ENCODE data around the gene BAIAP2L2.
"Not testable (repeated sequence)": the region's sequence is repeated elsewhere in the genome, so short reads cannot be mapped to it uniquely, and the experiment has no call there.

The BAIAP2L2 gene

DNA sequence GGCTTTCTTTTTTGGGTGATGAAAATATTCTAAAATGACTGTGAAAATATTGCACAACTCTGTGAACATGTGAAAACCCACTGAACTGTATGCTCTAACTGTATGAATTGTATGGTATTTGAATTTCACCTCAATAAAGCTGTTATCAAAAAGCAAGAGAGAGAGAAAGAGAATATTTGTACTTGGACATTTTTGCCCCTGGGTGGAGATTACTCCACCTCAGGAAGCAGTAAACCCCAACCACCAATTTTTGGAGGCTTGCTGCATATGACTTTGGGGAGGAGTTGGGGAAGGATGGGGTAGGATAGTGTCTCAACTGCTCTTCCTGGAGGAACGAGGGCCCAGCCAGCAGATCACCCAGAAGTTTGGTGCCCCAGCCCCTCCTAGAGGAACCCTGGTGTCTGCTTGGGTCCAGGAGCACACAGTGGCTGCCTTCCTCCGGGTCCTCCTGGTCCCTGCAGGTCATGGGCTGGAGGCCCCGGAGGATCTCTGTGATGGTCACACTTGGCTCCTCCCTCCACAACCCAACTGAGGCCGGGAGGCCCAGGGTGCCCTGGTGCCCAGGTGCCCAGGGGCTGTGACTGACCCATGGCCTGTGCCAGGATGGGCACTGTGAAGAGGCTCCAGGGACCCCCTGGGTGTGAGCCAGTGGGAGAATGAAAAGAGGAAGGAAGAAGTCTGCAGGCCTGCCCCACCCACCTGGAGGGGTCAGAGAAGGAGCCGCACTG lies 68.6 kb downstream of the BAIAP2L2 start:
- H3K4me3 ChIP-seq (ENCODE audit: low read depth, low read length), result no peak overlapping the region

DNA sequence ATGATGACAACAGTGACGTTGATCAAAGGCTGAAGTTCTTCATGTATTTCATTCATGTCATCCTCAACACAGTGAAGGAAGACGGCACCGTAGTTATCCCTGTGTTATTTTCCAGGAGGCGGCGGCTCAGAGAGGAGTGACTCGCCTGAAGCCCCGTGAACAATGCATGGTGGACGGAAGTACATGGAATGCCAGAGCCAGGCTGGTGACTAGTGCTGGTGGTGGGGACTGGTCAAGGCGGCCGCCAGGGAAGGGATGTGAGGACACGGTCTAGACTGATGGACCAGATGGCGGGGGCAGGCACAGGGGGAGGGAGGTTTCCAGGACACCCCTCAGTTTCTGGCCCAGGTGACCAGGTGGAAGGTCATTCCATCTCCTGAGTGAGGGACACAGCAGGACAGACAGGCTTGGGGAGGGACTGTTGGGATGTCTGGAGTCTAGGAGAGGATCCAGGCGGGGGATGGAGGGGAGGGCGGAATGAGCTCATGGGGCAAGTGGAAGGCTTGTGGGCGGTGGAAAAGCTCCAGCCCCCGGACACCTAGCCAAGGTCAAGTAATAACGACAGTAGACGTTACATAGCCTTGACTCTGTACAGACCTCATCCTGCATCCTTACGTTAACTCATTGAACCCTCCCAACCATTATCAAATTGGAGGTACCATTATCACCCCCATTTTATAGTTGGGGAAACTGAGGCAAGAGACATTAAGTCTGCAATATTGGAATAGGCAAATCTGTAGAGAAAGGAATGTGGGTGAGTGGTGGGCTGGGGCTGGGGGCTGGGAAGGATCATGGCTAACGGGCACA lies 69.3 kb downstream of the BAIAP2L2 start:
- H3K4me3 ChIP-seq (ENCODE audit: low read depth, low read length), result no peak overlapping the region

DNA sequence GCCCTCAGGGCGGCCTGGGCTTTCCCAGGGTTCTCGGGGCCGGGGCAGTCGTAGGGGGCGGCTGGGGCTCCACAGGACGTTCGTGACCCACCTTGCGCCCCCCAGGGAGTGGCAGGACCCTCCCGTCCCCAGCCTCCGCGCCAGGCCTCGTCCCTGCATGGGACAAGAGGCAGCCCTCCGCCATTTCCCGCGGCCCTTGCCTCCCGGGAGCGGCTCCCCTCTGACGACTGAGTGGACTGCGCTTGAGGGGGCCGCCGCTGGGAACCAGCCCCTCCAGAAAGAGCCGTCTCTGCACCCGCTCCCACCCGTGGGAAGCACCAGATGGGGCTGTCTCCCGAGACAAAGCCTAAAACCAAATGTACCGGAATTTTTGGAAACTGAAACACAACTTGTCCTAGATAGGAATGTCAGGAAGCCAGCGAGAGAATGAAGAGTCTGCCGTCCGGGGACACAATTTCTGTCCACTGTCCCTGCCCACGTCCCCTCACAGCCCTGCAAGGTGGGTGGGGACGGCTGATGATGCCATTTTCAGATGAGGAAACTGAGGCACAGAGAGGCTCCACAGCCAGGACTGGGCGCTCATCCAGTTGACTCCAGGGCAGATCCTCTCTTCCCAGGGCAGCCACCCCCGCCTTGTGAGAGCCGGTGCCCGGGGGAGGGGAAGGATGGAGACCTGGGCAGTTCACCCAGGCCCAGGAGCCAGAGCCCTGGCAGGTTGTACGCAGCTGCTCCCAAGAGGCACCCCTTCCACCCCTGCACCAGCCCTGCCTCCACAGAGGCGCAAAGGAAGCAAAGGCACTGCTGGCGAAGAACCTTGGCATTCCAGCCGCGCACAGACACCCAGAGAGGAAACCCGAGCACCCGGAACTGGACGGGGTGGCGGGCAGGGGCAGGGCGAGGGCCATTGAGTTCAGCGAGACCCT lies 71.3 kb downstream of the BAIAP2L2 start:
- H3K4me3 ChIP-seq (ENCODE audit: low read depth, low read length), result no peak overlapping the region

DNA sequence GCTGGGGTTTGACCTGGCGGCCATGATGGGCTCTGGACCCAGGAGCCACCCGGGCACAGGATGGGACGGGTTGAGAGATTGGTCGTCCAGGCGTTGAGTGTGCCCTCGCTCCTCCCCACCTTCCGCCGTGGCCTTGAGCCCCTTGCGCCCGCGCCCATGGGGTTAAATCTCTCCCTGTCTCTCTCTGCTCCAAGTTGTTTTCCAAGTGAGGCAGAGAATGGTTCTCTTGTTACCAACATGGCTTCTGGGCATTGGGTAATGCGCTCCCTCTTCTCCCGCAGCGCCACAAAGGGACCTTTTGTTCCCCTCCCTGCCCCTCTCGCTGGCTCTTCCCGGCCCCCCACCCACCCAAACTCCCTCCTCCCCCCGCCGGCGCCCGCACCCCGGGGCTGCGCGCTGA lies 72.1 kb downstream of the BAIAP2L2 start:
- no peak overlapping the region for H3K4me3 ChIP-seq (ENCODE audit: low read depth, low read length)

DNA sequence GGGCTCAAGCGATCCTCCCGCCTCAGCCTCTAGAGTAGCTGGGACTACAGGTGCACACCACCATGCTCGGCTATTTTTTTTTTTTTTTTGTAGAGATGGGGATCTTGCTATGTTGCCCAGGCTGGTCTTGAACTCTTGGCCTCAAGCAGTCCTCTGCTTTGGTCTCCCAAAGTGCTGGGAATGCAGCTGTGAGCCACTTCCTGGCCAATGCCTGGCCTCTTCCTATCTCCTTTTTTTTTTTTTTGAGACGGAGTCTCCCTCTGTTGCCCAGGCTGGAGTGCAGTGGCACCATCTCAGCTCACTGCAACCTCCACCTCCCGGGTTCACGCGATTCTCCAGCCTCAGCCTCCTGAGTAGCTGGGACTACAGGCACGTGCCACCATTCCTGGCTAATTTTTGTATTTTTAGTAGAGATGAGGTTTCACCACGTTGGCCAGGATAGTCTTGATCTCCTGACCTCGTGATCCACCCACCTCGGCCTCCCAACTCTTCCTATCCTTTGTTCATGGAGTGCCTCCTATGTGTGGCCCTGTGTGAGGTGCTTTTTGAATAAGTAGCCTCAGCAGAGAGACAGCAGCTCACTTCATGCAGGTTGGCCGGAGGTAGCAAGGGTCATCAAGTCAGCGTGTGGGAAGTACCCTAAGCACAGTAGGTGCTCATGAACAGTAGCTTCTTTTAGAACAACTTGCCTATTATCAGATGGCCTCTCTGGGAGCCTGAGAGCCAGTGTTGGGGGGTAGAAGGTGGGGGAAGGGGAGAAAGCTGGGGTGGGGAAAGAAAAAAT lies 72.9 kb downstream of the BAIAP2L2 start:
- not testable (repeated sequence) for H3K4me3 ChIP-seq (ENCODE audit: low read depth, low read length)

DNA sequence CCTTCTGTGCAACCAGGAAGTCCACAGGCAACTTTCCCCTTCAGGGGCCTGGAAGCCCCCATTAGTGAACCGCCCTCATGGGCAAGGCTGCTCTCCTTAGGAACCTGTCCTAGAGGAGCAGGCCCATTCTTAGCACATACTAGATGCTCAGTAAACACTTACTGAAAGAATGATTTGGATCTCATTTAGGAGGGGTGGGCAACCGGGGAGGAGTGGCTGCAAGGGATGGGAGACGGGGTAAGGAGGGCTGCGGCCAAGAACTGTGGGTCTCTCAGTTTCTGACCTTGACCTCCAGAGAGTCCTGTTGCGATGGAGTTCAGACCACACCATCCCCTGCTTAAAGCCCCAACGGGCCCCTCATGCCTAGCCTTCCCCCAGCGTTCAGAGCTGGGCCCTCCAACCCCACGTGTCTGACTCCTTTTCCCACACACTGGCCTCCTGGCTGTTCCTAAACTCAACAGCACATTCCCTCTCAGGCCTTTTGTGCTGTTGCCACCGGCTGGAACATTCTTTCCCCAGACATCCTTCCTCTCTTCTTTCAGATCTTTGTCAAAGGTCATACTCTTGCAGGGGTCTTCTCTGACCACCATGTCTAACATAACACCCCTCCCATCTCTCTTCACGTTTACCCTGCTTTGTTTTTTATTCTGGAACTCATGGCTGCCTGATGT lies 74.0 kb downstream of the BAIAP2L2 start:
- H3K4me3 ChIP-seq (ENCODE audit: low read depth, low read length), result no peak overlapping the region

DNA sequence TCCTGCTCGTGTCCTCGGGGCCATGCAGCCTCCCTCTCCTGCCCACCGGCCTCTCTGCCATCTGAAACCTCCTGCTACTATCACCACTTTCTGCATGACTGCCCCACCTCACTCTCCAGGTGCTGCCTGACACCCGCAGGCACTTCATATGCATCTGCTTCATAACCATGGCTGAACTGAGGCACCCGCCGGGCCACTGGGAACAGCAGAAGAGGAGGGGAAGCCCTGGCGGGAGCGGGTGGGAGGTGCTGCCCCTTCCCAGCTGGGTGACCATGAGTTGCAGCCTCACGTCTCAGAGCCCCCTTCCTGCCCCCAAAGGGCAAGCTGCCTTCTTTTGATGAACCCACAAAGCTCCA lies 75.0 kb downstream of the BAIAP2L2 start:
- no peak overlapping the region for H3K4me3 ChIP-seq (ENCODE audit: low read depth, low read length)

Data from iPS-11a (cell line).